UCSD-AML1 (cell line): Measurements from ENCODE around the gene C14orf119.

ENCODE experiments used
- DNase-seq: peaks from one replicate; lab custom pipeline; 2025; ENCODE audit not compliant: unreplicated experiment; lab: John Stamatoyannopoulos, UW

Gene C14orf119

GRCh38 chr14:23109769-23110168, 14.5 kb downstream of the C14orf119 start:
- no peak for DNase-seq

GRCh38 chr14:23110579-23111365, 15.5 kb downstream of the C14orf119 start:
- DNase-seq = no peak

- no peak for DNase-seq
Measured at GRCh38 chr14:23112359-23113178, 17.3 kb downstream of the C14orf119 start.

GRCh38 chr14:23113431-23114119, 18.3 kb downstream of the C14orf119 start:
- no peak for DNase-seq

GRCh38 chr14:23114120-23114458, 18.8 kb downstream of the C14orf119 start:
- no peak for DNase-seq

- DNase-seq = no peak
Measured at GRCh38 chr14:23114669-23115038, 19.3 kb downstream of the C14orf119 start.

- DNase-seq = no peak
Measured at GRCh38 chr14:23115039-23115731, 19.9 kb downstream of the C14orf119 start.

- no peak for DNase-seq
Measured at GRCh38 chr14:23115918-23116317, 20.6 kb downstream of the C14orf119 start.

GRCh38 chr14:23117371-23118020, 22.2 kb downstream of the C14orf119 start:
- no peak for DNase-seq

- no peak for DNase-seq
Measured at GRCh38 chr14:23118506-23119362, 23.4 kb downstream of the C14orf119 start, which contains the start of gene CEBPE. TSS of gene CEBPE (minus strand) at chr14:23119255. CDS start at chr14:23119091, 164 bp downstream.

- peak; percentile 74 for DNase-seq
Measured at GRCh38 chr14:23119363-23120327, 24.3 kb downstream of the C14orf119 start.

- DNase-seq = peak; percentile 84
Measured at GRCh38 chr14:23120541-23121251, 25.4 kb downstream of the C14orf119 start.

GRCh38 chr14:23121361-23121771, 26.1 kb downstream of the C14orf119 start:
- DNase-seq = peak; percentile 49

GRCh38 chr14:23122086-23122485, 26.8 kb downstream of the C14orf119 start:
- DNase-seq = no peak

- DNase-seq = no peak
Measured at GRCh38 chr14:23123419-23123818, 28.1 kb downstream of the C14orf119 start.

- no peak for DNase-seq
Measured at GRCh38 chr14:23124337-23124954, 29.1 kb downstream of the C14orf119 start.

GRCh38 chr14:23125011-23125410, 29.7 kb downstream of the C14orf119 start:
- DNase-seq = no peak
